Immature natural killer cell (primary cell): ENCODE data around the gene ECT2L. TPM values are rescaled to one million over a fixed set of nuclear protein-coding genes. Genes with fewer than 3 reads are reported as not detected.

Experiments
- DNase-seq, 3 donors: peaks; one replicate each; pipeline ENCODE4 v3.0.0; 2022; ENCODE audit warnings: mixed read lengths in 1 of 3
- H3K27ac Mint-ChIP-seq, 6 donors: one replicate each; pipeline ENCODE4 v1.8.0; 2020; ENCODE audit warnings: mixed read lengths in 6 of 6, mild to moderate bottlenecking in 5 of 6, inconsistent platforms in 4 of 6, moderate library complexity in 3 of 6
- H3K27me3 Mint-ChIP-seq, 3 donors: one replicate each; pipeline ENCODE4 v1.8.0; 2020 to 2021; ENCODE audit warnings: low read depth in 3 of 3, mild to moderate bottlenecking in 3 of 3, mixed read lengths in 3 of 3, moderate library complexity in 3 of 3, inconsistent platforms in 1 of 3
- H3K36me3 Mint-ChIP-seq, 3 donors: one replicate each; pipeline ENCODE4 v1.8.0; 2020; ENCODE audit warnings: mixed read lengths in 3 of 3, inconsistent platforms in 2 of 3, mild to moderate bottlenecking in 2 of 3
- H3K4me1 Mint-ChIP-seq, 2 donors: one replicate each; pipeline ENCODE4 v1.8.0; 2020; ENCODE audit warnings: inconsistent platforms in 2 of 2, mild to moderate bottlenecking in 2 of 2, mixed read lengths in 2 of 2, moderate library complexity in 1 of 2
- H3K4me3 Mint-ChIP-seq, 5 donors: one replicate each; pipeline ENCODE4 v1.8.0; 2020; ENCODE audit warnings: mild to moderate bottlenecking in 5 of 5, mixed read lengths in 5 of 5, inconsistent platforms in 3 of 5, moderate library complexity in 3 of 5
- H3K9me3 Mint-ChIP-seq, 6 donors: one replicate each; pipeline ENCODE4 v1.8.0; 2020; ENCODE audit warnings: mild to moderate bottlenecking in 6 of 6, mixed read lengths in 6 of 6, inconsistent platforms in 4 of 6, moderate library complexity in 3 of 6
- polyA plus RNA-seq, 3 donors: library from polyadenylated mRNA; unstranded; fragments of 300-500 nt; fragmentation: Illumina TruSeq; gene quantifications; one replicate each; pipeline ENCODE4 v1.2.3, GENCODE V29; 2021

ECT2L gene
- polyA plus RNA-seq, 3 donors from 2014 or later, result not detected

GRCh38 chr6:138857775-138858174 is 61.9 kb downstream of the ECT2L start:
- H3K27ac Mint-ChIP-seq, result no peak overlapping the region
- no peaks in the 10 kb centered on the region for H3K9me3 Mint-ChIP-seq
- no peak overlapping the region for H3K4me3 Mint-ChIP-seq
- no peaks in the 10 kb centered on the region for H3K4me1 Mint-ChIP-seq
- H3K36me3 Mint-ChIP-seq, result no peaks in the 10 kb centered on the region
- DNase-seq, result no peak
- peaks cover 3 to 7% (median 6%) of the 10 kb centered on the region in 3 donors for H3K27me3 Mint-ChIP-seq

DNA sequence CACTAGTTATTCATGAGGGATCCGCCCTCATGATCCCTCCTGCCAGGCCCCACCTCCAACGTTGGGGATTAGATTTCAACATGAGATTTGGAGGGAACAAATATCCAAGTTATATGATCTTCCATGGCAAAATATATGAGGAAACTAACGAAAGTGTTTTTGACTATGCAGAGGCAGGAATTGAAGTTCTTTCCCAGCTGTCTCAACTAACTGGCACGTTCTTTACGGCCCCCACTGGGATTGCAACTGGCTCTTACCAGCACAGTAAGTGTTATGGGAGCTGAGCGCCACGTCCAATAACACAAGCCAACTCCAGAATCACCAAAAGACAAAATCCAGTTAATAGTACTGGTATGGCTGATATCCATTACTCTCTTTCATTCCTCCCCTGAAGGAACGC is 66.6 kb downstream of the ECT2L start:
- no peak overlapping the region for H3K27ac Mint-ChIP-seq
- no peaks in the 10 kb centered on the region for H3K9me3 Mint-ChIP-seq

DNA sequence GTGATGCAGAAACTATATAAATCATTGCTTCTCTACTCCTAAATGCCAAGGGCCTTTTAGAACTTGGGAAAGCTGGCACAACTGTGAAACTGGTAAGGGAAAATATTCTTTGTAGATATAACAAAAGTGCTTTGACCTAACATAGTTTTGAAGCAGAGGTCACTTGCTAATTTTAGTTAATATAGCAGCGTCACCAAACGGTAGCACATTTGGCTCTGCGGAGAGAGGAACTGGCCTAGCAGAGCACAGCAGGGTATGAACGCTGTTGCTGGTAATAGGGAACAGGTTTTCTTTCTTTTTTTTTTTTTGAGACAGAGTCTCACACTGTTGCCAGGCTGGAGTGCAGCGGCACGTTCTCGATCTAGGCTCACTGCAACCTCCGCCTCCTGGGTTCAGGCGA is 67.4 kb downstream of the ECT2L start:
- no peaks in the 10 kb centered on the region for H3K36me3 Mint-ChIP-seq
- no peaks in the 10 kb centered on the region for H3K9me3 Mint-ChIP-seq
- no peak overlapping the region for H3K4me3 Mint-ChIP-seq
- H3K27me3 Mint-ChIP-seq, result peaks cover 5 to 7% (median 5%) of the 10 kb centered on the region in 3 donors
- DNase-seq, result no peak
- no peak overlapping the region for H3K27ac Mint-ChIP-seq
- H3K4me1 Mint-ChIP-seq, result no peaks in the 10 kb centered on the region

More for the DNA sequence above, 66.6 kb downstream of the ECT2L start:
- Mint-ChIP-seq H3K4me1 (no peaks in the 10 kb centered on the region), H3K36me3 (no peaks in the 10 kb centered on the region), H3K4me3 (no peak overlapping the region), H3K27me3 (peaks cover 5 to 7% (median 5%) of the 10 kb centered on the region in 3 donors)
- DNase-seq, result no peak

GRCh38 chr6:138864343-138864890 is 68.5 kb downstream of the ECT2L start:
- no peaks in the 10 kb centered on the region for H3K36me3 Mint-ChIP-seq
- DNase-seq, result no peak

DNA sequence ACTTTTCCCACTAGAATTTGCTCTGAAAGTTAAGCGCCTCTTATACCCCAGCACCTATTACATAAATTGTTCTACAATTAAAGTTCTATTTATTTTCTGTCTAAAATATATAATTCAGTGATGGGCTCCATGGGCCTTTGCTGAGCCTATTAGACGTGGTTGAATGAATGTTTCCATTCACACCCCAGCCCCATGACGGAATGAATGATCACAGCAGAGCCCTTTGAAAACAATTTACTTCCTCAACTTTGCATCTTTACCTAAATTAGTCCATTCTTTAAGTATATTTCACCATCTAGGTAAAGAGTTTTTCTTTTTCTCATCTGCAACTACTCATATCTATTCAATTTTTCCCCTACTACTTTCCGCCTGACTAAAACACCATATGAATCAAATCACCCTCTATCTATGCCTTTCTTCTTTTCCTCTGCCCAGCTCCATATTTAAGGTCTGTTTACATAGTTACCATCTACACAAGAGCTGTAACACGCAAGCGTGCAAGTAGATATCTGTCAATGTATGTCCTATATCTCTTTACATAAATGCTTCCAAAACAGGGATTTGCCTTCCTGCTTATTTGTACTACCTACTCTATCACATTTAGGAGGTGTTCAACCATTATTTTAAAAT is 69.7 kb downstream of the ECT2L start:
- Mint-ChIP-seq H3K9me3 (no peaks in the 10 kb centered on the region), H3K36me3 (no peaks in the 10 kb centered on the region), H3K27ac (no peak overlapping the region), H3K4me3 (no peak overlapping the region), H3K27me3 (peaks cover 3 to 7% (median 6%) of the 10 kb centered on the region in 3 donors), H3K4me1 (no peaks in the 10 kb centered on the region)
- DNase-seq, result no peak

More at GRCh38 chr6:138864343-138864890, 68.5 kb downstream of the ECT2L start:
- H3K4me3 Mint-ChIP-seq, result no peak overlapping the region
- peaks cover 5 to 8% (median 7%) of the 10 kb centered on the region in 3 donors for H3K27me3 Mint-ChIP-seq
- H3K9me3 Mint-ChIP-seq, result no peaks in the 10 kb centered on the region
- H3K27ac Mint-ChIP-seq, result no peak overlapping the region
- no peaks in the 10 kb centered on the region for H3K4me1 Mint-ChIP-seq

DNA sequence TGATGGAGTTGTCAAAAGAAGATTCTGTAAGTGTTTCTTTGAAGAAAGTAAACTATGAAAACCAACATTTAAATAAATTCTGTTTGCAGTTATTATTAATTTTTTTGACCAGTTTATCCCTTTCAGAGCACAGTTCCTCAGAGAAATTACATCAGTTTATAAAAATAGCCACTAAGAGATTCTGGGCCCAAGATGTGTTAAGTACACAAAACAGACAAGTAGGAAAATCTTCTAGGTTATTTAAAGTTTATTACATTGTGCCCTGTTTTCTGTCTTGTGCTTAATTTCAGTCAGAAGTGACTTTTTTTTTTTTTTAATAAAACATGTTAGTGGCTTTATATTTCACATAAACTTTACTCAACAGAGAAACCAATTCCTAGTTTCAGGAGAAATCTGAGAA is 72.3 kb downstream of the ECT2L start:
- Mint-ChIP-seq H3K9me3 (no peaks in the 10 kb centered on the region), H3K27me3 (peaks cover 0 to 9% (median 3%) of the 10 kb centered on the region in 3 donors), H3K27ac (no peak overlapping the region), H3K4me3 (no peak overlapping the region), H3K36me3 (no peaks in the 10 kb centered on the region), H3K4me1 (no peaks in the 10 kb centered on the region)
- DNase-seq, result no peak

DNA sequence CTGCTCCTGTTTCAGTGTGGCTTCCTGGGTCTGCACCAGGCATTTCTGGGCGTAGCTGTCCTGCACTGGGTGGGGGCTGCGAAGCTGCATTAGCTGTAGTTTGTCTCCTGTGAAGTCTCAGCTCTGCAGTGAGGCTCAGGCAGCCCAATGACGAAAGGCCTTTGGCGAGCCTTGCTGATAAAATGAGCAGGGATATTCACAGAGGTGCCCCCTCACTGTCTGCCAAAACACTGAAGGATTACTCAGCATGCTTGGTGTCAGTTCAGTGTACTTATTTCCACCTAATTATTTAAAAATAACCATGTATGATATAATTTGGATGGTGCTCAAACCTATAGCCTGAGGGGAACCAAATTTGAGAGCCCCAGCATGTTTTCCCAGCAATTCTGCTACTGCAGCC is 73.5 kb downstream of the ECT2L start:
- DNase-seq, result no peak
- no peak overlapping the region for H3K4me3 Mint-ChIP-seq
- no peaks in the 10 kb centered on the region for H3K36me3 Mint-ChIP-seq
- peaks cover 0 to 9% (median 2%) of the 10 kb centered on the region in 3 donors for H3K27me3 Mint-ChIP-seq
- no peak overlapping the region for H3K27ac Mint-ChIP-seq
- no peaks in the 10 kb centered on the region for H3K9me3 Mint-ChIP-seq
- H3K4me1 Mint-ChIP-seq, result no peaks in the 10 kb centered on the region

DNA sequence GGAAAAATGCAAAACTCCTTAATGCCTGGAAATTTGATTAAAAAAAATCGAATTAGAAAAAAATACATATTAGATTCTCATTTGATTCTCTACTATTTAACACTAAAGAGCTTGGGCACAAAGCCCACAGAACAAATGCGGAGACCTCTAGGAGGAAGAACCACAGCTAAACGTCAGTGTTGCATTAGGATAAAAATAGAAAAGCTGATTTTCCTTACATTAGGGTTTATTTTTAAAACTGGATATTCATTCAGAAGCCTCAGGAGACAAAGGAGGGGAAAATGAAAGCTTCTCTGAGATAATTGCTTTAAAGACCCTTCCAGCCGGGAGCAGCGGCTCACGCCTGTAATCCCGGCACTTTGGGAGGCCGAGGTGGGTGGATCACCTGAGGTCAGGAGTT is 77.3 kb downstream of the ECT2L start:
- no peak overlapping the region for H3K4me3 Mint-ChIP-seq
- no peak overlapping the region for H3K27ac Mint-ChIP-seq
- H3K27me3 Mint-ChIP-seq, result peaks cover 0 to 10% (median 2%) of the 10 kb centered on the region in 3 donors
- DNase-seq, result no peak
- H3K9me3 Mint-ChIP-seq, result no peaks in the 10 kb centered on the region
- no peaks in the 10 kb centered on the region for H3K36me3 Mint-ChIP-seq
- H3K4me1 Mint-ChIP-seq, result no peaks in the 10 kb centered on the region

DNA sequence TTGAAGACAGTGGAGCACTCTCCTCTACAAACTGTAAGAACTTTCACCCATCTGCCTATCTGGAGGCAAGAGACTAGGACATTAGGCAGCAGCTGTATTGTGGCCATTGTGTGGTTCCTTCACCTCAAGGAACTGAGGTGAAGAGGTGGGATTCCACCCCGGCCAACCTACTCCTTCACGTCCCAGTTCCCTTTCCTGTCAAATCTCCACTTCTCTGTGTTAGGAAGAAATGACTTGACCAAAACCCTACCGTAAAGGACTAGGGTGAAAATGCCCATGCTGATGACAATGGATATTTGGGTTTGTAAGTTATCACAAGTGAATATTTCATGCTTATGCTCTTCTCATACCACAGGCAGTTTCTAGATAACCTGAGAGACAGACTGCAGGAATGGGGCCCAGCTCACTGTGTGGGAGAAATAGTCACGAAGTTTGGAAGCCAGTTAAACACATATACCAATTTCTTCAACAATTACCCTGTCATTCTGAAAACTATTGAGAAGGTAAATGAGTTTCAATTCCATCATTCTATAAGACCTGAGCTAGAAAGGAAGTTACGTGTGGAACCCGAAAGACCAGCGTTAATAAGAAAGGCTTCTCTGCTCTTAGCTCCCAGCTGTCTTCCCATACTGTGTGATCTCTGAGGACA is 86.6 kb downstream of the ECT2L start:
- no peaks in the 10 kb centered on the region for H3K27me3 Mint-ChIP-seq
- no peak for DNase-seq
- H3K27ac Mint-ChIP-seq, result no peak overlapping the region
- no peak overlapping the region for H3K4me3 Mint-ChIP-seq
- no peaks in the 10 kb centered on the region for H3K36me3 Mint-ChIP-seq
- no peaks in the 10 kb centered on the region for H3K9me3 Mint-ChIP-seq
- no peaks in the 10 kb centered on the region for H3K4me1 Mint-ChIP-seq

DNA sequence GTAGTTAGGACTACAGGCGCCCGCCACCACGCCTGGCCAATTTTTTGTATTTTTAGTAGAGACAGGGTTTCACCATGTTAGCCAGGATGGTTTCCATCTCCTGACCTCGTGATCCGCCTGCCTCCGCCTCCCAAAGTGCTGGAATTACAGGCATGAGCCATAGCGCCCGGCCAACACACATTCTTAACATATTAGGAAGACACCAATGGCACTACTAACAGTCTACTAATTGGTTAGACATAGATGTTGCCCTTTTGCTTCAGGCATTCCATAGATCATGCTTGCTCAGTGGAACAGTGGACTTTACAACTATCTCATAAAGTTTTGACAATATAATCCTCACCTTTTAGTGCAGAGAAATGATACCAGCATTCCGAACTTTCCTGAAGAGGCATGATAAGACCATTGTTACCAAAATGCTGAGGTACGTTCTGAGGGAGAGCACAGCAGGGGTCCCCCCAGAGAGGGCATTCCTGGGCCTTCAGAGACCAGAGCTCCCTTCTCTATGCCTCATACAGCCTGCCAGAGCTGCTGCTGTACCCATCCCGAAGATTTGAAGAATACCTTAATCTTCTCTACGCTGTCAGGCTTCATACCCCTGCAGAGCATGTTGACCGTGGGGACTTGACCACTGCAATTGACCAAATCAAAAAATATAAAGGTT is 89.4 kb downstream of the ECT2L start:
- no peaks in the 10 kb centered on the region for H3K9me3 Mint-ChIP-seq
- H3K27ac Mint-ChIP-seq, result no peak overlapping the region
- no peak for DNase-seq
- peaks cover 0 to 3% (median 2%) of the 10 kb centered on the region in 3 donors for H3K27me3 Mint-ChIP-seq
- H3K36me3 Mint-ChIP-seq, result no peaks in the 10 kb centered on the region
- no peaks in the 10 kb centered on the region for H3K4me1 Mint-ChIP-seq
- H3K4me3 Mint-ChIP-seq, result no peak overlapping the region

- Mint-ChIP-seq H3K9me3 (no peaks in the 10 kb centered on the region), H3K36me3 (no peaks in the 10 kb centered on the region), H3K4me3 (no peak overlapping the region), H3K27me3 (peaks cover 0 to 3% (median 2%) of the 10 kb centered on the region in 3 donors), H3K4me1 (no peaks in the 10 kb centered on the region), H3K27ac (no peak overlapping the region)
- DNase-seq, result no peak
Measured at GRCh38 chr6:138891255-138891986, 95.5 kb downstream of the ECT2L start.

- H3K4me3 Mint-ChIP-seq, result no peak overlapping the region
- H3K9me3 Mint-ChIP-seq, result no peaks in the 10 kb centered on the region
- DNase-seq, result no peak
Measured at GRCh38 chr6:138896104-138896756, 100.3 kb downstream of the ECT2L start.

DNA sequence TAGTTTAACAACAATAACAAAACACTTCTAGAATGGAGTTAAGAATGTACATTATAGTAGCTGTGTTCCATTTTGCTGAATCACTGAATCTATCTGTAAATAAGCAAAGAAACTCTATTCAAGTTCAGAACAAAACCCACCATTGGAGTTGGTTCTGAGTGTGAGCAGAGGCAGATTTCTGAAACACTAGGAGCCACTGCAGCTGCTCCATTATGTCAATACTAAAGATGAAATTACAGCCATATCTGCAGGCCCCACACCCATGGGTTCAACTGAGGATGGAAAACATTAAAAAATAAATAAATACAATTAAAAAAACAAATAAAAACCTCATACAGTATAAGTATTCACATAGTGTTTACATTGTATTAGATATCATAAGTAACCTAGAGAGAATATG is 101.1 kb downstream of the ECT2L start:
- peaks cover 0 to 2% (median 1%) of the 10 kb centered on the region in 3 donors for H3K27me3 Mint-ChIP-seq
- DNase-seq, result no peak
- no peaks in the 10 kb centered on the region for H3K4me1 Mint-ChIP-seq
- H3K27ac Mint-ChIP-seq, result no peak overlapping the region
- no peak overlapping the region for H3K4me3 Mint-ChIP-seq
- H3K9me3 Mint-ChIP-seq, result no peaks in the 10 kb centered on the region
- H3K36me3 Mint-ChIP-seq, result peaks cover 8 to 27% (median 18%) of the 10 kb centered on the region in 3 donors

More at GRCh38 chr6:138896104-138896756, 100.3 kb downstream of the ECT2L start:
- Mint-ChIP-seq H3K36me3 (peaks cover 8 to 23% (median 18%) of the 10 kb centered on the region in 3 donors), H3K27ac (no peak overlapping the region), H3K27me3 (peaks cover 0 to 2% (median 1%) of the 10 kb centered on the region in 3 donors), H3K4me1 (no peaks in the 10 kb centered on the region)
